ENCODE results near the gene RBM15. TPM values are rescaled to one million over a fixed set of nuclear protein-coding genes. Genes with fewer than 3 reads are reported as not detected.

RBM15 gene
- total RNA-seq, 2 experiments from 2014 or later = 69.8 to 71.0 TPM

GRCh38 chr1:110360431-110360830, 21.3 kb downstream of the RBM15 start:
- Mint-ChIP-seq H3K27ac (no peak overlapping the region), H3K9me3 (no peaks in the 10 kb centered on the region), H3K4me1 (peaks cover 16% of the 10 kb centered on the region), H3K27me3 (no peaks in the 10 kb centered on the region), H3K4me3 (no peak overlapping the region), H3K36me3 (peaks cover 26% of the 10 kb centered on the region)
- DNase-seq = no peak

GRCh38 chr1:110361856-110362255, 22.7 kb downstream of the RBM15 start:
- Mint-ChIP-seq H3K27me3 (no peaks in the 10 kb centered on the region), H3K27ac (no peak overlapping the region), H3K4me3 (no peak overlapping the region), H3K36me3 (peaks cover 26% of the 10 kb centered on the region), H3K4me1 (peaks cover 8% of the 10 kb centered on the region), H3K9me3 (no peaks in the 10 kb centered on the region)
- DNase-seq = no peak

- Mint-ChIP-seq H3K36me3 (peaks cover 19% of the 10 kb centered on the region), H3K27me3 (no peaks in the 10 kb centered on the region), H3K4me1 (peaks cover 5% of the 10 kb centered on the region), H3K4me3 (no peak overlapping the region), H3K9me3 (no peaks in the 10 kb centered on the region), H3K27ac (no peak overlapping the region)
- no peak for DNase-seq
Measured at GRCh38 chr1:110364221-110364620, 25.0 kb downstream of the RBM15 start.

- H3K27me3 Mint-ChIP-seq = no peaks in the 10 kb centered on the region
- H3K27ac Mint-ChIP-seq = no peak overlapping the region
- H3K9me3 Mint-ChIP-seq = no peaks in the 10 kb centered on the region
- DNase-seq = no peak
- H3K36me3 Mint-ChIP-seq = peaks cover 15% of the 10 kb centered on the region
- peaks cover 7% of the 10 kb centered on the region for H3K4me1 Mint-ChIP-seq
- no peak overlapping the region for H3K4me3 Mint-ChIP-seq
Measured at GRCh38 chr1:110370827-110371226, 31.6 kb downstream of the RBM15 start.

GRCh38 chr1:110375490-110375889, 36.3 kb downstream of the RBM15 start:
- peaks cover 5% of the 10 kb centered on the region for H3K4me1 Mint-ChIP-seq
- peaks cover 13% of the 10 kb centered on the region for H3K36me3 Mint-ChIP-seq
- no peak overlapping the region for H3K4me3 Mint-ChIP-seq
- no peaks in the 10 kb centered on the region for H3K27me3 Mint-ChIP-seq
- no peaks in the 10 kb centered on the region for H3K9me3 Mint-ChIP-seq
- no peak overlapping the region for H3K27ac Mint-ChIP-seq
- DNase-seq = no peak

GRCh38 chr1:110380672-110381283, 41.6 kb downstream of the RBM15 start:
- no peak overlapping the region for H3K27ac Mint-ChIP-seq
- H3K27me3 Mint-ChIP-seq = no peaks in the 10 kb centered on the region
- peaks cover 8% of the 10 kb centered on the region for H3K36me3 Mint-ChIP-seq
- peaks cover 13% of the 10 kb centered on the region for H3K4me1 Mint-ChIP-seq
- DNase-seq = no peak
- H3K4me3 Mint-ChIP-seq = no peak overlapping the region
- no peaks in the 10 kb centered on the region for H3K9me3 Mint-ChIP-seq

GRCh38 chr1:110383251-110383990, 44.2 kb downstream of the RBM15 start:
- Mint-ChIP-seq H3K27ac (peak overlapping the region; percentile 51), H3K4me1 (peaks cover 13% of the 10 kb centered on the region), H3K36me3 (peaks cover 8% of the 10 kb centered on the region), H3K4me3 (no peak overlapping the region), H3K27me3 (no peaks in the 10 kb centered on the region), H3K9me3 (no peaks in the 10 kb centered on the region)
- no peak for DNase-seq

GRCh38 chr1:110384581-110385321, 45.6 kb downstream of the RBM15 start:
- H3K4me3 Mint-ChIP-seq = no peak overlapping the region

GRCh38 chr1:110385369-110385768, 46.2 kb downstream of the RBM15 start:
- Mint-ChIP-seq H3K4me3 (no peak overlapping the region), H3K36me3 (peaks cover 4% of the 10 kb centered on the region), H3K27me3 (no peaks in the 10 kb centered on the region), H3K27ac (no peak overlapping the region), H3K4me1 (peaks cover 13% of the 10 kb centered on the region), H3K9me3 (no peaks in the 10 kb centered on the region)
- no peak for DNase-seq

More at GRCh38 chr1:110384581-110385321, 45.6 kb downstream of the RBM15 start:
- peaks cover 8% of the 10 kb centered on the region for H3K36me3 Mint-ChIP-seq
- H3K4me1 Mint-ChIP-seq = peaks cover 13% of the 10 kb centered on the region
- no peaks in the 10 kb centered on the region for H3K9me3 Mint-ChIP-seq
- peak overlapping the region; percentile 9 for H3K27ac Mint-ChIP-seq
- H3K27me3 Mint-ChIP-seq = no peaks in the 10 kb centered on the region
- DNase-seq = no peak

- Mint-ChIP-seq H3K9me3 (no peaks in the 10 kb centered on the region), H3K4me1 (peaks cover 13% of the 10 kb centered on the region), H3K36me3 (peaks cover 3% of the 10 kb centered on the region), H3K27me3 (no peaks in the 10 kb centered on the region), H3K27ac (no peak overlapping the region), H3K4me3 (no peak overlapping the region)
- DNase-seq = no peak
Measured at GRCh38 chr1:110387048-110387754, 48.0 kb downstream of the RBM15 start.

- DNase-seq = no peak
- H3K36me3 Mint-ChIP-seq = peaks cover 3% of the 10 kb centered on the region
- H3K27ac Mint-ChIP-seq = no peak overlapping the region
- H3K27me3 Mint-ChIP-seq = no peaks in the 10 kb centered on the region
- no peaks in the 10 kb centered on the region for H3K4me1 Mint-ChIP-seq
- no peak overlapping the region for H3K4me3 Mint-ChIP-seq
- no peaks in the 10 kb centered on the region for H3K9me3 Mint-ChIP-seq
Measured at GRCh38 chr1:110390096-110390495, 50.9 kb downstream of the RBM15 start.

GRCh38 chr1:110390692-110391245, 51.6 kb downstream of the RBM15 start, which contains the start of gene SLC16A4:
Gene SLC16A4 (minus strand): TSS chr1:110391026. CDS start chr1:110389323, 1,703 bp downstream.
- no peak within 1 kb of the TSS for H3K4me3 Mint-ChIP-seq
- H3K27ac Mint-ChIP-seq = no peak within 1 kb of the TSS
- DNase-seq = no peak
- H3K36me3 Mint-ChIP-seq = peaks cover 8% of the 10 kb centered on the region
- H3K4me1 Mint-ChIP-seq = peaks cover 2% of the 10 kb centered on the region
- H3K9me3 Mint-ChIP-seq = no peaks in the 10 kb centered on the region
- H3K27me3 Mint-ChIP-seq = no peaks in the 10 kb centered on the region

- H3K9me3 Mint-ChIP-seq = no peaks in the 10 kb centered on the region
- H3K36me3 Mint-ChIP-seq = peaks cover 13% of the 10 kb centered on the region
- no peak overlapping the region for H3K4me3 Mint-ChIP-seq
- H3K27me3 Mint-ChIP-seq = no peaks in the 10 kb centered on the region
- DNase-seq = no peak
- H3K27ac Mint-ChIP-seq = no peak overlapping the region
- peaks cover 2% of the 10 kb centered on the region for H3K4me1 Mint-ChIP-seq
Measured at GRCh38 chr1:110393286-110393685, 54.1 kb downstream of the RBM15 start.

- Mint-ChIP-seq H3K36me3 (peaks cover 15% of the 10 kb centered on the region), H3K4me3 (no peak overlapping the region), H3K27ac (no peak overlapping the region), H3K9me3 (no peaks in the 10 kb centered on the region), H3K4me1 (peaks cover 2% of the 10 kb centered on the region), H3K27me3 (no peaks in the 10 kb centered on the region)
- no peak for DNase-seq
Measured at GRCh38 chr1:110393691-110394492, 54.7 kb downstream of the RBM15 start.

All from activated naive CD8-positive, alpha-beta T cell treated with anti-CD3 and anti-CD28 coated beads for 36 hours (primary cell).